ENCODE results near the gene ZBTB26. TPM values are rescaled to one million over a fixed set of nuclear protein-coding genes. Genes with fewer than 3 reads are reported as not detected.

The ZBTB26 gene
- total RNA-seq, 1 donor from 2014 or later = 6.5 TPM

DNA sequence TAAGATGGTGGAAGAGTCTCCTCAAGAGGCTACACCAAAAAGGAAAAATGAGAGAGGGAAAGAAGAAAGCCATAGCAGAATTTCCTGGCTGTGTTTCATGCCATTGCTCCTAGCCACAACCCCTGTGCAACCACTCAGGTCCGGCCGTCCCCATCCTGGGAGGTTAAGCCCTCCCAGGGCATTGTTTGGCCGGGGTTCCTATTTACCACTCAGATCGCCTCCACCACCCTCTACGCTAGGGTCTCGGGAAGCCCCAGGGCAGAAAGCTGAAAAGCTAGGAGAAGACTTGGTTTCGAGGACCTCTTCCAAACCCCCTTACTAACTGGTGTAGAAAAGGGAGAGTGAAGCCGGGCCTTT is 26.9 kb downstream of the ZBTB26 start:
- peak overlapping the region; percentile 72 for H3K4me3 ChIP-seq (ENCODE audit: low read depth, low read length)
- DNase-seq (ENCODE audit: low read depth) = no peak
- no peaks in the 10 kb centered on the region for H3K27me3 ChIP-seq (ENCODE audit: control insufficient read depth, insufficient read depth, low read length)
- no peaks in the 10 kb centered on the region for H3K36me3 ChIP-seq (ENCODE audit: control insufficient read depth, insufficient read depth, low read length)
- TF ChIP-seq CTCF (IDR thresholded peaks at IDR 0.05; ENCODE audit: insufficient read depth, low read length, poor library complexity, severe bottlenecking) = no peak

GRCh38 chr9:122900791-122901190 is 30.5 kb downstream of the ZBTB26 start:
- no peak overlapping the region for H3K4me3 ChIP-seq (ENCODE audit: low read depth, low read length)
- H3K27me3 ChIP-seq (ENCODE audit: control insufficient read depth, insufficient read depth, low read length) = no peaks in the 10 kb centered on the region
- no peak for TF ChIP-seq CTCF (IDR thresholded peaks at IDR 0.05; ENCODE audit: insufficient read depth, low read length, poor library complexity, severe bottlenecking)
- DNase-seq (ENCODE audit: low read depth) = no peak
- no peaks in the 10 kb centered on the region for H3K36me3 ChIP-seq (ENCODE audit: control insufficient read depth, insufficient read depth, low read length)

- no peak for DNase-seq (ENCODE audit: low read depth)
- TF ChIP-seq CTCF (IDR thresholded peaks at IDR 0.05; ENCODE audit: insufficient read depth, low read length, poor library complexity, severe bottlenecking) = no peak
- no peaks in the 10 kb centered on the region for H3K27me3 ChIP-seq (ENCODE audit: control insufficient read depth, insufficient read depth, low read length)
- H3K36me3 ChIP-seq (ENCODE audit: control insufficient read depth, insufficient read depth, low read length) = no peaks in the 10 kb centered on the region
- no peak overlapping the region for H3K4me3 ChIP-seq (ENCODE audit: low read depth, low read length)
Observed at GRCh38 chr9:122897969-122898368, 33.3 kb downstream of the ZBTB26 start.

DNA sequence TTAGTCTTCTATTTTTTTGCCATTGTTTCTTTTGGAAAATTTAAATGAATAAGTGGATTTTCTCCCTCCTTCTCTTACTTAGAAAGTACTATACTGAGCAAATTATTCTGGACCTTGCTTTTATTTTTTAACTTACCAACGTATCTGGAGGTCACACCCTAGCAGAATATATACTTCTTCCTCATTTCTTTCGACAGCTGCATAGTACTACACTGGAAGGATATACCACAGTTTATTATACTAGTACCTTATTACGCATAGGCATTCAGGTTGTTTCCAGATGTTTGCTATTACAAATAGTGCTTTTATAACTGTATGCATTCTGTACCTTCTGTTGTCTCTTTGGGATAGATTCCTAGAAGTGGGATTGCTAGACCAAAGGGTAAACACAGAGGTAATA is 42.8 kb downstream of the ZBTB26 start:
- H3K36me3 ChIP-seq (ENCODE audit: control insufficient read depth, insufficient read depth, low read length) = peaks cover 1% of the 10 kb centered on the region
- no peak overlapping the region for H3K4me3 ChIP-seq (ENCODE audit: low read depth, low read length)
- no peak for TF ChIP-seq CTCF (IDR thresholded peaks at IDR 0.05; ENCODE audit: insufficient read depth, low read length, poor library complexity, severe bottlenecking)
- no peaks in the 10 kb centered on the region for H3K27me3 ChIP-seq (ENCODE audit: control insufficient read depth, insufficient read depth, low read length)
- no peak for DNase-seq (ENCODE audit: low read depth)

DNA sequence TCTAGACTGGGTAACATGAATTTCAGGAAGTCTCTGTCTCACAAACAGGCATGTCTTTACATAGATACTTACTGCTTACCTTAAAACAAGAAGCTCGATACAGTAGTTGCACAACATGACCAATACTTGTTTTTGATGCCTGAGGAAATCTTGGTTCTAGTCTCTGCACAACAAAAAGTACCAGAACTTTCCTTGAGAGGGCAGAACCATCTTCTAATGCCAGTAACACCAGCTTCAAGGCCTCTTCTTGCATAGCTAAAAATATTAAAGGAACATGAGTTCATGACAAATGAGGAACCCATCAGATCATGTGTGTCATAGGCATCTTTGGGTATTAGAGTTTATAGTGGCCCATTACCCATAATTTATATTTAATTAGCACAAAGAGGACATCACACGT is 48.2 kb downstream of the ZBTB26 start:
- no peak for DNase-seq (ENCODE audit: low read depth)
- Histone ChIP-seq H3K27me3 (ENCODE audit: control insufficient read depth, insufficient read depth, low read length) (no peaks in the 10 kb centered on the region), H3K36me3 (ENCODE audit: control insufficient read depth, insufficient read depth, low read length) (peaks cover 1% of the 10 kb centered on the region), H3K4me3 (ENCODE audit: low read depth, low read length) (no peak overlapping the region)
- TF ChIP-seq CTCF (IDR thresholded peaks at IDR 0.05; ENCODE audit: insufficient read depth, low read length, poor library complexity, severe bottlenecking) = no peak

- DNase-seq (ENCODE audit: low read depth) = no peak
- TF ChIP-seq CTCF (IDR thresholded peaks at IDR 0.05; ENCODE audit: insufficient read depth, low read length, poor library complexity, severe bottlenecking) = no peak
- no peak overlapping the region for H3K4me3 ChIP-seq (ENCODE audit: low read depth, low read length)
- peaks cover 4% of the 10 kb centered on the region for H3K36me3 ChIP-seq (ENCODE audit: control insufficient read depth, insufficient read depth, low read length)
- no peaks in the 10 kb centered on the region for H3K27me3 ChIP-seq (ENCODE audit: control insufficient read depth, insufficient read depth, low read length)
Observed at GRCh38 chr9:122879443-122879842, 51.9 kb downstream of the ZBTB26 start.
